IMR-90 (cell line): Measurements from ENCODE around the gene ATP5F1D. TPM values are rescaled to one million over a fixed set of nuclear protein-coding genes. Genes with fewer than 3 reads are reported as not detected.

Experiments used
- ELK1 ChIP-seq: fragments of 150-350 bp; IDR thresholded peaks from 2 replicates; pipeline ENCODE4 v1.6.1; 2016; ENCODE audit warnings: low read depth, mild to moderate bottlenecking, low read length, moderate library complexity, borderline replicate concordance
- polyA plus RNA-seq, 3 experiments: library from polyadenylated mRNA; depleted of rRNA; stranded (reverse); fragments of >200 nt; gene quantifications; 2 replicates each; pipeline ENCODE4 v1.2.3, GENCODE V29; 2012; ENCODE audit warnings: low replicate concordance in 1 of 3
- total RNA-seq: library from RNA; depleted of rRNA; stranded (reverse); fragments of >200 nt; gene quantifications from 2 replicates; pipeline ENCODE4 v1.2.3, GENCODE V29; 2012

ATP5F1D gene
- total and polyA plus RNA-seq, 2 of the 4 experiments (the other 2 are of a cell fraction), result 7.3 to 140 TPM

GRCh38 chr19:1266129-1266915 lies 24.8 kb downstream of the ATP5F1D start (continued):
- no peak for TF ChIP-seq ELK1
